ENCODE measurements around the gene RRAS.

The RRAS gene

DNA sequence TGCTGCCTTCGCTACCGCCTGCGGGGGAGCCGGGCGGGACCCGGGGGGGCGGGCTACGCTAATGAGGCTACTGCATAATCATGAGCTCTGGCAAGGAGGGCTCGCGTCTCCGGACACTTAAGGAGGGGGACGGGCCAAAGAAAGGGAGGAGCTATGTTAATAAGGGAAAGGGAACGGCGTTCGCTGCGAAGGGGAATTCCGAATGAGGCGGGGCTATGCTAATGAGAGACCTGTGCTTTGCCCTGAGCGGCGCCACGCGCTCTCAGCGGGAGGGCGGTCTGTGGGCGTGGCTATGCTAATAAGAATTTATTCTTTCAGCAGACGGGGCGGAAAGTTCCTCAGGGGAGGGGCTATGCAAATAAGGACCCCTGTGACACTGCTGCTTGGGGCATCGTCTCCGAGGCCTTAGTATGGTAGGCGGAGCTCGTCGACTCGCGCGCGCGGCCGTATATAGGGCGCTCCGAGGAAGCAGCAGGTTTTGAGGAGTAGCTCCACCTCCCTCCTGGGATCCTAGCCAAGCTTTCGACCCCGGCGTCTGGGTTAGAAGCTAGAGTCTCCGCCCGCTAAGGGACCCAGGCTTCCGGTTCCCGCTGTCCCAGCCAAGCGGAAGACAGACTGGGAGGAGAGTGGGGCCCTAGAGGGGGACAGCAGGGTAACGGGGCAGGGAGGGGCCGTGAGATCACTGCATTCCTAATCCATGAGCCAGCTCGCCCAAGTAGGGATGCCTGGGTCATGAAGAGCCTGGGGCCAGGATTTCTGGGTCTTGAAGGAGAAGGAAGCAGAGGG lies at the start of gene RRAS:
Gene RRAS, minus strand, starts transcription at position 31 of the 786 bp plus-strand sequence. CDS start 45 bp downstream, outside the sequence.
- peak; percentile 99 for DNase-seq

DNA sequence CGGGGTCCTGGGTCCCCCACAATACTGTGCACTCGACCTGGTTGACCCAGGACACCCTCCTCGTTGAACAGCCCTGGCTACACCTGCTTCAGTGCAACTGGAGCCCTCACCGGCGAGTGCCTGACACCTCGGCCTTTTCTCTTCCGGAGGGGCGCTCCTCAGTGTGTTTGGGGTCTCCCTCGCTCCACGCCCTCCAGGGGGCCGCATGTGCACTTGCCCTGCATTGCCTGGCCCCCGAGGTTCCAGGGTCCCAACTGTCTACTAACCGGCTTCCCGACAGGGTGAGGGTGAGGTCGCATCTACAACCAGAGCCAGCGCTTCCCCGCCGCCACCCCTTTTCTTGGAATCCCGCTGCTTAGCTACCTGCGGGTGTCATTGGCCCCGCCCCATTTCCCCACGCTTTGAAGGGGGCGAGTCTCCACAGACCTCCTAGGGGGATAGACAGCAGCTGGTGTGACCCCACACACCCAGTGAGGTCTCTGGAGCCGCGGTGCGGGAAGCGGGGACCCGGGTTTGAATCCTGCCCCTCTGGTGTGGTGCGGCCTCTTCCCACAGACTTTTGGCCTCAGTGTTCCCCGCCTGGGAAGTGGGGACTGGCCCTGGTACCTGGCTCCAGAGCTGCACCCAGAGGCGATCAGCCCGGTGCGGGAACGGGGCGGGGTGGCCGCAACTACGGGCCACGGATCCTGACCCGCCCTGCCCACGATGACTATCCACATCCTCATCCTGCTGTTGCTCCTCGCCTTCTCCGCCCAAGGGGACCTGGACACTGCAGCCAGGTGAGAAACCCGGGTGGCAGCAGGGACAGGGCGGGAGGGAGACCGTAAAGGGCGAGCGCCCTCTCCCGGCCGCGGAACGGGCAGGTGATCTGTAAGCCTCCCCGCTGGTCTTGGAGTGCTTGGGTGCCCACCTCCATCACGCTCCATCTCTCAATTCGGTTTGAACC lies 49.5 kb upstream of the RRAS start, which contains the start of gene ADM5:
Gene ADM5, plus strand, starts transcription at position 462 of the 946 bp plus-strand sequence. Its CDS starts 244 bp downstream, at position 706.
- peak; percentile 47 for DNase-seq

DNA sequence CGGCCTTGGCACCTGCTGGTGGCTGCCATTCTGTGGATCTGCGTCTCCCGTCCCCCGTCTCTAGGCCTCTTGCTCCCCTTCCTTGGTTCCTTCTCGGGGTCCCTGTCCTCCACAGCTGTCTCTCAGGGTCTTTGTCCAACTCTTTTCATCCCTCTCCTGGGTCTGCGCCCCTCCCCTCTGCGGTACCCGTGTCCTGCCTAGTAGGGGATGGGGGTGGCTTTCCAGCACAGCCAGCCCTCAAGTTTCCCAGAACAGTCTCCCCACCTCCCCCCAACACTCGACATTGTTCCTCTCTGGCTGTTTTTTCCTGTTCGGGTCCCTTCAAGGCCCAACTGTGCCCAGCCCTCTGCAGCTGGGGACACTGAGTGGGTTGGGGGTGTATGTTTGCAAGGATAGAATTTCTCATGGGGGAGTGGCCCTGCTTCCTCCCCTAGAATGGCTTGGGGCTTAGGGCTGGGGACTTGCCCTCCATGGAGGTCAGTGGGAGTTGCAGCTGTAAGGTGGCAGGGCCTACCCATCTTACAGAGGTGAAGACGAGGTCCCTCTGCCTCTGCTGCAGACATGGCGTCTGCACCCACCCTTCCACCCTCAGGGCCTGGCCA lies 48.7 kb upstream of the RRAS start:
- no peak for DNase-seq

DNA sequence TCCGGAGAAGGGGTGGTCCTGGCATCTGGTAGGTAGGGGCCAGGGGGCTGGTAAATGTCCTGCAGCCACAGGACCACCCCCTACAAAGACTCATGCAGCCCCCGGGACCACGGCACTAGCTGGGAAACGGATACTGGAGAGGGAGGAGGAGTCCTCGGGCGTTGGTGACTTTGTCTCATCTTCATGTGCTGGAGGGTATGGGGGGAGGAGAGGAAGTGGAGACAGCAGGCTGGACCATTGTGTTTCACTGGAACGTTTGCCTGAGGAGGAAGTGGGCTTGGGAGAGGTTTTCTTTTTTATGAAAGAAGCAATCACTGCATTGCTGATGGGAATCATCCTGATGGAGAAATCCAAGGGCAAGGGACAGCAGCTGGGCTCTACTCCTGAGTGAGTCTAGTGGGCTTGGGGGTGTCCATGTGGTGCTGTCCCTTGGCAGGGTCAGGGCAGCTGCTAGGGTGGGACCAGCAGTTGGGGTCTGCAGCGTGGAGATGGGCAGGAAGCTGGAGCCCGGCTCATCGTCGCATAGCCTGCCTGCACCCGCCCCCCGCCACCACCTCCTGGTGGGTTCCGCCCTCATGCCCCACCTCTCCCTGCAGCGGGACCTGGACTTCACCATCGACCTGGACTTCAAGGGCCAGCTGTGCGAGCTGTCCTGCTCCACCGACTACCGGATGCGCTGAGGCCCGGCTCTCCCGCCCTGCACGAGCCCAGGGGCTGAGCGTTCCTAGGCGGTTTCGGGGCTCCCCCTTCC lies 47.8 kb upstream of the RRAS start:
- no peak for DNase-seq

DNA sequence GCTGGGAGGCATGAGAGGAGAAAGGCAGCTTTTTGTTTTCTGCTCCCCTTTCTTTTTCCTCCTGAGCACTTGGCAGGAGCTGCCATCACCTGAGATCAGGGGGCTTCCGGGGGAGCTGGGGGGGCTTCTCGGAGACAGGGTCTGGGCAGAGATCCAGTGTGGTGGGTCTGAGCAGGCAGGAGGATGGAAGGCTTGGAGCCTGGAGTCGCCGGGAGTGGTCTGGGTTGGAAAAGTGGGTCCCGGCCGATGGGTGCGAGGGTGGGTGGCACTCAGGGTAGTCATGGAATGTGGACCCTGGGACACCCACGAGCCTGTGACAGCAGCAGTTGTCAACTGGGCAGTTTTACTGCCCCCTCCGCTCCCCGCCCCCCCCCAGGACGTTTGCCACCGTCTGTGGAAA lies 47.2 kb upstream of the RRAS start:
- DNase-seq, result no peak

DNA sequence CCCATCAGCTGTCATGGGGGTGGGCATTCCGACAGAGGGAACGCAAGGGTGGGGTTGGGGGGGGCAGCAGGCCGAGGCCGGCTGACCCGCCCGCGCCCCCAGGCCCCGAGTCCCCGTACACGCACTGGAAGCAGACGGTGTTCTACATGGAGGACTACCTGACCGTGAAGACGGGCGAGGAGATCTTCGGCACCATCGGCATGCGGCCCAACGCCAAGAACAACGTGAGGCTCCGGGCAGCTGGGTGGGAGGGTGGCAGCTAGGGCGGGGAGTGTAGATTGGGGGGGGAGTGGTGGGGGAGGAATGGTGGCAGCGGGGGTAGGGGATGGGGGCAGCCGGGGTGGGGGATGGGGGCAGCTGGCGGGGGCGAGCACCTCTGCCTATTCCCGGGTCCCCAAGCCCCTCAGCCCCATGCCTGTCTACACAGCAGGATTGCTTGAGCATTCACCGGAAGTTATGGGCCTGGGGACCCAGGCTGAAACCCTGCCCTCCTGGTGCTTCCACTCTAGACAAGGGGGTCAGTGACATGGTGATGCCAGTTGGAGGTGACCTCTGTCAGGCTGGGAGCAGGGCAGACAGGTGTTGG lies 46.7 kb upstream of the RRAS start:
- DNase-seq, result no peak

DNA sequence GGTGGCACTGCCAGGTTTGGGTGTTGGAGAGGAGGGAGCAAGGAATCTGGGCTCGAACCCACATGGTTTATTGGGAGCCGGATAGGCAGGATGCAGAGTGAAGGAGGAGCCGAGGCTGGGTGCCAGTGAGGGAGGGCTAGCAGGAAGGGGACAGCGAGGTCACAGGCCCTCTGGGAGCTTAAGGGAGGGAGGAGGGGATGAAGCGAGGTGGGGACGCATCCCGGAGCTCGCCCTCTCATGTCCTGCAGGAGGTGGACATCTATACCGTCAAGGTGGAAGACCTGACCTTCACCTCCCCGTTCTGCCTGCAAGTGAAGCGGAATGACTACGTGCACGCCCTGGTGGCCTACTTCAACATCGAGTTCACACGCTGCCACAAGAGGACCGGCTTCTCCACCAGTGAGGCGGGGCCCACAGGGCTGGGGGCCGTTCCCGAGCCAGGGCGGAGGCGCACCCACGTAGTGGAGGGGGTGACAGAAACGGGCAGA lies 45.9 kb upstream of the RRAS start:
- DNase-seq, result no peak

DNA sequence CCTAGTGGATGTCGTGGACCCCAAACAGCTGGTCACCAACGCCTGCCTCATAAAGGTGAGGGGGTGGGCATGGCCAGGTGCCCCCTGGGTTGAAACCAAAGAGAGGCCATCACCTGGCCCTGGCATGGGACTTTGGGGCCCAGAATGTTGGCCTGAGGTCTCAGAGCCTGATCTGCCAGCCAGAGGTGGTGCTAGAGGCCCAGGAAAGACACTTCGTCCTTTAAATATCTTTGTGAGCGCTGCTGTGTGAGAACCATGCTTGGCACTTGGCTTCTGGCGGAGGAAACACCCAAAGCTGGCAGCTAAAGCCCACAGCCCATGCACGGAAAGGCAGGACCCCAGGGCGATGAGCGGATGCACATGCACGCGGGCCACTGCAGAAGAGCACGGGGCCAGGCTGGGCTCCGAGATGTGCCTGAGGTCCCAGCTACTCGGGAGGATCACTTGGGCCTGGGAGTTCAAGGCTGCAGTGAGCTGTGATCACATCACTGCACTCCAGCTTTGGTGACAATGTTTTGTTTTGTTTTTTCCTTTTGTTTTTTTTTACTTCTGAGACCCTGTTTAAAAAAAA lies 45.1 kb upstream of the RRAS start:
- no peak for DNase-seq

DNA sequence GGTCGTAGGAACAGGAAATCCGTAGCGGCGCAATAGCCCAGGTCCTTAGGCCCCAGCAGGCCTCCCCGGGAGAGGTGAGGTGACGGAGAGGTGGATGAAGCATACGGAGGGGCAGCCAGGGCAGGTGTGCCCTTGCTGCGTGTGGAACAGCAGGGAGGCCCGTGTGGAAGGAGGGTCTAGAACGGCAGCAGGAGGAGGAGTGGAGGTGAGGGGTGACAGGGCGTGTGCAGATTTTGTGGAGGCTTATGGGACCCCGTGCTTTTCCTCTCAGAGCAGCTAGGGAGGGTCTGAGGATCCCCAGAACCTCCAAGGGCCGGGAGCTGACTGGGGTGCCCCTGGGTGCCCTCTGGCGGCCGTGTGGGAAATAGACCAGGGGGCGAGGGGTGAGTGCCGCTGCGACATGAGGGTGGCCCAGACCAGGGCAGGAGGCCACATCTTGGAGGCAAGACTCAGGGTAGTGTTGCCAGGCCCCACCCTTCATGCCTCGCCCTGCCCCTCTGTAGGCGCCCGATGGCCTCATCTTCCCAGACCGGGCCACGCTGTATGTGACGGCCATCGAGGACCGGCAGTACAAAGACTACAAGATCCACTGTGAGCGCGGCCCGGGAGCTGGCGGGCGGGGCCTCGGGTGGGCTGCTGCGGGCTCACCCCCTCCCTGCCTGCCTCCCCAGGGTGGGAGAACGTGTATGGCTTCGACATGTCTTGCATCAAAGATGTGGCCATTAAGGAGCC lies 44.5 kb upstream of the RRAS start:
- DNase-seq, result peak; percentile 4

DNA sequence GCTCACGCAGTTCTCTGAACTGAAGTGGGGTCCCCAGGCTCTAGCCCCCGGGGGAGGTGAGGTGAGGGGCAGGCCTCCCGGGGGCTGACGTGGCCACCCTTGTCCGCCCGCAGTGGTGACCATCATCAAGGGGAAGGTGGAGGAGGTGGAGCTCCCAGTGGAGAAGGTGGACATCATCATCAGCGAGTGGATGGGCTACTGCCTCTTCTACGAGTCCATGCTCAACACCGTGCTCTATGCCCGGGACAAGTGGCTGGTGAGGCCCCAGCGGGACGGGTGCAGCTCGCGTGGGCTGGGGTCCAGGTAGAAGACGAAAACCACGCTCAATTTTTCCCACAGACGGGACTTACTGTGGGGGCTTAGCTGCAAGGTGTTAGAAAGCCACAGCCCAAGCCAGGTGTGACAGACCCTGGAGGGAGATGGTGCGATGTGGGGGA lies 43.9 kb upstream of the RRAS start:
- DNase-seq, result no peak

DNA sequence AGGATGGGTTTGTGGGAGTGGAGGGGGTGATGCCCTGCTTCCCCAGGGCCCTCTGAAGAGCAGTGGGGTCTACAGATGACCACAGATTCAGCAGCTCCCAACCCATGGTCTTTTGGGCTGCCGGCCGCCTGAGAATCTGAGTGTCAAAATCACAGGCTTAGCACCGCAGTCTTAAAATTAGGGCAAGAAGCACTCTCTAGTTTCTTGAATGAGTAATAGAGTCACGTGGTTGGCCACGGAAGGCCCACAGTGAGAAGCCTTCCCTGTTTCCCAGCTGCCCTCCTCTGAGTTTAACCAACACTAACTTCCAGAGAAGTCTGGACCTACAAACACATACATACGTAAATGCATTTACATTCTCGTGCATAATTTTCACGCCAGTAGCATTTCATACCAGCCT lies 42.3 kb upstream of the RRAS start:
- no peak for DNase-seq

DNA sequence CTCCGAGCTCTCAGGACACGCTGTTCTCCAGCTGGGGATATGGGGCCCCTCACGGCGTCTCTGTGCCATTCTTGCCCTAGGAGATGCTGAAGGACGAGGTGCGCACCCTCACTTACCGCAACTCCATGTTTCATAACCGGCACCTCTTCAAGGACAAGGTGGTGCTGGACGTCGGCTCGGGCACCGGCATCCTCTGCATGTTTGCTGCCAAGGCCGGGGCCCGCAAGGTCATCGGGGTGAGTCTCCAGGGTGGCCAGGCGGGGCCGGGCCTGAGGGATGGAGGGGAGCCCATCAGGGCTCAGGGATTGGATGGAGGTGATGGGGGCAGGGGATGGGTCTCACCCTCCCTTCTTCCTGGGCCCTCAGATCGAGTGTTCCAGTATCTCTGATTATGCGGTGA lies 41.9 kb upstream of the RRAS start:
- no peak for DNase-seq

DNA sequence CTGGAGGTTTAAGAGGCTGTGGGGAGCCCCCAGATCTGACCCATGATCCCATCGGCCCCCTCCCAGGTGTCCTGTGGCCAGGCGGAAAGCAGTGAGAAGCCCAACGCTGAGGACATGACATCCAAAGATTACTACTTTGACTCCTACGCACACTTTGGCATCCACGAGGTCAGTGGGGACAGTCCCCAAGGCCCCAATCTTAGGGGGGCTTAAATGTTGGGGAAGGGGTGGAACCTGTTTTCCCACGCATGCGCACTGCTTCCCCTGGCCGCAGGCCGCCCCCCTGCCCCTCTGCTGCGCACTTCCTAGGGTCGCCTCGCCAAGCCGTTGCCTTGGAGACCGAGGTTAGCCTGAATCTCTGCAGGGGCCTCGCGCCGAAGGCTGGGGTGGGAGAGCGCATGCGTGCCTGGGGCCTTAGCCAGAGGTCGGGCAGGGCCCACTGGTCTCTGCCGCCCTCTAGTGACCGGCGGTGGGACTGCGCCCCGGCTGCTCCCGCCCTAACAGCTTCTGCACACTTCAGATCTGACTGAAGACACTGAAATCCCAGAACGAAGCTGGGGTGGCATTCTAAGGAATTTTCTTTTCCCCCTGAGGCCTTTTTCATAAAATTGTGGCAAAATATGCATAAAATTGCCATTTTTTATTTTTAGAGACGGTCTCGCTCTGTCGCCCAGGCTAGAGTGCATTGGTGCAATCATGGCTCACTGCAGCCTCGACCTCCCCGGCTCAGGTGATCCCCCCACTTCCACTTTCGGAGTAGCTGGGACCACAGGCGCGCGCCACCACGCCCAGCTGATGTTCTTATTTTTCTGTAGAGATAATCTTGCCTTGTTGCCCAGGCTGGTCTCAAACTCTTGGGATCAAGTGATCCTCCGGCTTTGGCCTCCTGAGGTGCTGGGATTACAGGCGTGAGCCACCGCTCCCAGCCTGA lies 40.7 kb upstream of the RRAS start:
- peak; percentile 63 for DNase-seq

DNA sequence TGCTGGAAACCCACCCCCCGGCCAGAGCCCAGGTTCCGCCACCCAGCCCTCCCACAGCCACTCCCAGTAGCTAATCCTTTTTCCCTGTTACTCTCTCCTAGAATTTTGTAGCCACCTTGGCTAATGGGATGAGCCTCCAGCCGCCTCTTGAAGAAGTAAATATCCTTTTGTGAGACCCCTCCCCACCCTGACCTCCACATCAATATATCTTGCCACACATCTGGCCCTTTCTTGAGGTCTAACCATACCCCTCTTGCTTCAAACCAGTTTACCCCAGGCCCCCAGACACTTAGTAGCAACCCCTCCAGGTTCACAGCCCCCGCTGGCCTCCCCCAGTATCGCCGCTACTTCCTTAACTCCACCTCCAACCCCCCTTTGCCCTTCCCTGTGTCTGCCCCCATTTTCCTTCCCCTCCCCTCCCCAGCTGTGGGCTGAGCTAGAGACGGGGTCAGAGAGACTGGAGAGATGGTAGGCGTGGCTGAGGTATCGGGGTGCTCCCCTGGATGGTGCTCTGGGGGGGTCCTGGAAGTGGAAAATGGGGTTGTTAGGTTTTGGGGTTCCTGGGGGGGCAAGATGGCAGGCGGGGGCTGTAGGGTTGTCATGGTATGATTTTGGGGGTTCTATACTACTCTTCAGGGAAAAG lies 39.9 kb upstream of the RRAS start:
- DNase-seq, result no peak

DNA sequence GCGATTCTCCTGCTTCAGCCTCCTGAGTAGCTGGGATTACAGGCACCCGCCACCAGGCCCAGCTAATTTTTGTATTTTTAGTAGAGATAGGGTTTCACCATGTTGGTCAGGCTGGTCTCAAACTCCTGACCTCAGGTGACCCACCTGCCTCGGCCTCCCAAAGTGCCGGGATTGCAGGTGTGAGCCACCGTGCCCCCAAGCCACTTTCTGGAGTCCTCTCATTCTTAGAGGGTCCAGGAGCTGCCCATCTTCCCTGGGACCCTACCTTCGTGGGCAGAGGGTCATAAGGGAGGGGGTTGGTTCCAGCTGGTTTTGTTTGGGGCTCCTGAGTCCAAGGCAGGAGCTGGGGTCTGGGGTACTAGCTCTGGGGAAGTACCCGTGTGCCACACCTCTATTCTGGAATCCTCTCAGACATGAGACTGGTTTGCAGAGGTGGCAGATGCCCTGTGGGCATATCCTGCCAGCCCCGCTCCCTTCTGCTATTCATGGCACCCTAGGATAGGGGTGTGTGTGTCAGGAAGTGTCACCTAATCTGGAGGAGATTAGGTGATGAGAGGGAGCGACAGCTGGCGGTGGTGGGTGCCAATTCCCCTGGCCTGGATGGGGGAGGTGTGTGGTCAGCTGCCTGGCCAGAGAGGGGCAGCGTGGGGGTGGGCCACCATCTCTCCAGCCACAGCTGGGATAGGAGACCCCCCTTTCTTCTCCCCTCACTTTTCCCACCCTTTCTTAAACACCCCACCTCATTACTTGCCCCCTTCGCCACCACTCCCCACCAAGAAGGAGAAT lies 39.2 kb upstream of the RRAS start:
- peak; percentile 3 for DNase-seq

DNA sequence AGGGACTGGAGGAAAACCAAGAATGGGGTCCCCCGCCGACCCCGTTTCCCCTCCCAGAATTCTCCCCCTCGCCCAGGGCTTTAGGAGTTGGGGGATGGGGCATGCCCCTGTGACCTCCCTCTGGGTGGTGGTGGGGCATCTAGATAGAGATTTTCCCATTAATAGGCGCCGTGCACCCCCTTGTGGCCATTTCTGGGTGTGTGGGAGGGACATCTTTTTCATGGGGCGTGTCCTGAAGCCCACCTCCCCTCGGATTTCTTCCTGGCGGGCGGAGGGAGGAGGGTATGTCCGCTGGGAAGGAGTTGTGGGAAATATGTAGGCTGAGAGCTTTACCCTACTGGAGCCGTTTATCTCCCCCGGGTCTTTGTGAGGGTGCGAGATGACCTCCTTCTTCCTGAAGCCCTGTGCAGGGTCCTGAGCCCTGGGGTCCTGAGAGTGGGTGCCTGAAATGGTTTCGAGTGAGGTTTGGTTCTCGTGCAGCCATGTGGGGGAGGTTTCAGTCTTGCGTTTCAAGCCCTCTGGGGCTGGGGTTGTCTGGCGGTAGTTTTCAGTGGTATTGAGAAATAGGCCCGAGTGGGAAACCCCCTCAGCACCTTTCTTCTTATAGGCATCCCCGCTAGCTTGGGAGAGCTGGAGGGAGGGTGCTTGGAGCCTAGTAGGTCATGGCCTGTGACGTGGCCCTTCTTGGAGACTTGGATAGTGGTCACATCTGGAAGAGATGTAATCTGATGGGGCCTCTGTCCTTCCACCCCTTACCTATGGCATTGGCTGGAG lies 38.1 kb upstream of the RRAS start:
- DNase-seq, result peak; percentile 68

DNA sequence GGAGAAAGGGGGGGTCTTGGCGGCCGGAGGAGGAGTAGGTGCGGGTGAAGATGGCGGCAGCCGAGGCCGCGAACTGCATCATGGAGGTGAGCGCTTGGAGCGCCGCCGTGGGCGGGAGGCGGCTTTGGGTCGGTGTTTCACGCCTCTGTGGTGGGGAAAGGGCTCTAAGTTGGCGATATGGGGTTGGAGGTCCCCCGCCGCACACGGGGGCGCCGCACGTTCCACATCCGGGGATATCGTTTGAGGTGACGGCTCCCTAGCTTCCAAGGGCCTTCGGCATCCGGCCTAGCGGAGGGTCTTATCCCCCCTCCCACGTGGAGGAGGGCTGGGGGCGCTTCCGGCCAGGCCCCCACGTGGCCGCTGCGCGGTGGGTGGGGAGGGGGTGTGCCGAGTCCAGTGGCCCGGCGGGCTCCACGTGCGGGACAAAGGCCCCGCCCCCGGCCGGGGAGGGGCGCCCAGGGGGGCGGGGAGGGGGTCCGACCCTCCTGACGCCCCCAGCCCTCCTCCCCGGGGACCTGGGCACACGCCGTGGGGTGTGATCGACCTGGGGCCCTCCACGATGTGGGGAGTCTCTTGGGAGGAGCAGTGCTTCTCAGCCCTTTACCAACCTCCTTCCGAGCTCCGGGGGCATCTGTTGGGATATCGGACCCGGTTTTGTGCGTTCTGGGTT lies 37.4 kb upstream of the RRAS start, which contains the start of gene PRMT1:
Gene PRMT1, plus strand, starts transcription at position 41 of the 670 bp plus-strand sequence. Its CDS starts 10 bp downstream, at position 51.
- DNase-seq, result peak; percentile 45

Measured in NCI-H2171 (cell line).